Endothelial cell of umbilical vein (primary cell): ENCODE measurements around the gene CALCA. TPM values are rescaled to one million over a fixed set of nuclear protein-coding genes. Genes with fewer than 3 reads are reported as not detected.

ENCODE experiments used
- BruUV-seq: library from RNA; stranded (reverse); fragments of 400-500 nt; replicated peaks from 2 replicates; lab custom pipeline; 2021; lab: Mats Ljungman, UMichigan
- CTCF ChIA-PET: fragments of 300-600, 350-600 bp; sonication (Branson Sonifier 250); formaldehyde crosslinking; loops from one replicate; lab custom pipeline; 2021; ENCODE audit warnings: antibody characterized with exemption, inconsistent platforms; lab: Charles Lee
- POLR2A ChIA-PET: fragments of 300-600, 350-600 bp; sonication (Branson Sonifier 250); formaldehyde crosslinking; loops from one replicate; lab custom pipeline; 2021; ENCODE audit warnings: antibody characterized with exemption, inconsistent platforms; lab: Charles Lee
- DNase-seq: peaks from one replicate; pipeline ENCODE4 v3.0.0-alpha.2; 2011; ENCODE audit warnings: low read depth, low spot score
- FAIRE-seq: peaks from 2 replicates; lab custom pipeline; 2011; peaks lifted over from hg19 to GRCh38; lab: Jason Lieb, UNC
- H2AFZ ChIP-seq: 2 replicates; pipeline ENCODE4 v1.6.0; 2012; ENCODE audit warnings: low read depth, low read length, control low read depth, inconsistent platforms
- H3K27ac ChIP-seq: 2 replicates; pipeline ENCODE4 v1.5.1; 2011; ENCODE audit warnings: low read depth, mild to moderate bottlenecking, control low read depth, low read length, moderate library complexity; ENCODE audit not compliant: insufficient read depth
- H3K27me3 ChIP-seq, 2 experiments: 2 replicates each; pipeline versions ENCODE4 v1.6.0 to v1.6.1; 2011; ENCODE audit warnings: low read length in 2 of 2, mixed read lengths in 1 of 2; ENCODE audit not compliant: control insufficient read depth in 2 of 2, insufficient read depth in 2 of 2
- H3K36me3 ChIP-seq, 2 experiments: 2 replicates in 1 of 2; 3 replicates in 1 of 2; pipeline ENCODE4 v1.5.1; 2011; ENCODE audit warnings: low read length in 2 of 2, mild to moderate bottlenecking in 1 of 2, moderate library complexity in 1 of 2; ENCODE audit not compliant: control insufficient read depth in 2 of 2, insufficient read depth in 2 of 2; ENCODE audit errors: extremely low read depth in 1 of 2
- H3K4me1 ChIP-seq: 3 replicates; pipeline ENCODE4 v1.5.1; 2011; ENCODE audit warnings: mild to moderate bottlenecking, low read length; ENCODE audit not compliant: control insufficient read depth, insufficient read depth; ENCODE audit errors: extremely low read depth
- H3K4me2 ChIP-seq: 2 replicates; pipeline ENCODE4 v1.6.1; 2011; ENCODE audit warnings: low read length, control low read depth, mixed read lengths; ENCODE audit not compliant: insufficient read depth
- H3K4me3 ChIP-seq, 3 experiments: fragments of 200-600 bp in 1 of 3; sonication (generic), shearing (Covaris generic) in 1 of 3; replicated peaks in 1 of 3; 2 replicates each; pipeline ENCODE4 v1.5.1; 2011 to 2016; ENCODE audit warnings: control low read depth in 3 of 3, low read length in 3 of 3, mild to moderate bottlenecking in 2 of 3, inconsistent platforms in 1 of 3, low read depth in 1 of 3, moderate library complexity in 1 of 3; ENCODE audit not compliant: insufficient read depth in 1 of 3
- H3K79me2 ChIP-seq: 2 replicates; pipeline ENCODE4 v1.6.0; 2012; ENCODE audit warnings: low read length, inconsistent platforms; ENCODE audit not compliant: control insufficient read depth, insufficient read depth
- H3K9ac ChIP-seq: replicated peaks from 2 replicates; pipeline ENCODE3; 2011; ENCODE audit warnings: low read length, control low read depth; ENCODE audit not compliant: insufficient read depth; ENCODE audit errors: extremely low read depth
- H3K9me1 ChIP-seq: replicated peaks from 3 replicates; pipeline ENCODE4 v1.6.0; 2011; ENCODE audit warnings: mild to moderate bottlenecking, low read length; ENCODE audit not compliant: control insufficient read depth, insufficient read depth; ENCODE audit errors: extremely low read depth
- H3K9me3 ChIP-seq: replicated peaks from 2 replicates; pipeline ENCODE4 v1.5.1; 2012; ENCODE audit warnings: low read length, inconsistent platforms; ENCODE audit not compliant: control insufficient read depth, insufficient read depth
- H4K20me1 ChIP-seq: replicated peaks from 2 replicates; pipeline ENCODE3; 2011; ENCODE audit warnings: mild to moderate bottlenecking, low read length; ENCODE audit not compliant: control insufficient read depth, insufficient read depth; ENCODE audit errors: extremely low read depth
- CTCF ChIP-seq, 2 donors: IDR thresholded peaks; 1 replicate in 1 of 2; 2 replicates in 1 of 2; pipeline ENCODE4 v1.5.1; 2011; ENCODE audit warnings: low read length in 2 of 2, mild to moderate bottlenecking in 2 of 2, moderate library complexity in 2 of 2, control low read depth in 1 of 2, inconsistent platforms in 1 of 2, low read depth in 1 of 2; ENCODE audit not compliant: insufficient read depth in 1 of 2; ENCODE audit errors: extremely low read depth in 1 of 2
- EZH2 ChIP-seq: IDR thresholded peaks from 2 replicates; pipeline ENCODE4 v1.6.1; 2012; ENCODE audit warnings: borderline replicate concordance, low read depth, mild to moderate bottlenecking, moderate library complexity, low read length, inconsistent platforms; ENCODE audit not compliant: severe bottlenecking
- FOS ChIP-seq: IDR thresholded peaks from 2 replicates; pipeline ENCODE4 v1.6.1; 2011; ENCODE audit warnings: mild to moderate bottlenecking, low read length, moderate library complexity, borderline replicate concordance; ENCODE audit not compliant: insufficient read depth
- GATA2 ChIP-seq: IDR thresholded peaks from 2 replicates; pipeline ENCODE4 v1.7.0; 2011; ENCODE audit warnings: low read depth, mild to moderate bottlenecking, moderate library complexity, mixed read lengths, low read length; ENCODE audit not compliant: insufficient read length, insufficient read depth
- JUN ChIP-seq: IDR thresholded peaks from 2 replicates; pipeline ENCODE4 v1.6.1; 2011; ENCODE audit warnings: borderline replicate concordance, low read depth; ENCODE audit not compliant: insufficient read length, insufficient read depth
- MAX ChIP-seq: IDR thresholded peaks from 2 replicates; pipeline ENCODE4 v1.6.1; 2011; ENCODE audit not compliant: insufficient read depth, insufficient read length
- MYC ChIP-seq: IDR thresholded peaks from one replicate; pipeline ENCODE4 v1.6.1; 2011; ENCODE audit warnings: mild to moderate bottlenecking, low read depth, low read length
- POLR2A ChIP-seq: IDR thresholded peaks from 2 replicates; pipeline ENCODE4 v1.6.1; 2012; ENCODE audit warnings: low read depth, mild to moderate bottlenecking, control low read depth, low read length
- POLR2AphosphoS5 ChIP-seq: IDR thresholded peaks from 2 replicates; pipeline ENCODE4 v1.6.1; 2012; ENCODE audit warnings: low read depth, mild to moderate bottlenecking, control low read depth, low read length, moderate library complexity; ENCODE audit not compliant: insufficient read depth
- dilution Hi-C: fragments of 300-500 bp; cut with MboI; formaldehyde crosslinking; loops from one replicate; pipeline ENCODE4 v1.15.0; 2019; ENCODE audit warnings: low sequenced_read_pairs; ENCODE audit not compliant: extremely low pct_ligation_motif_present
- intact Hi-C: fragments of 100-400 bp; cut with micrococcal nuclease; formaldehyde crosslinking; loops from one replicate; pipeline ENCODE4 v1.10.0; 2022
- polyA plus RNA-seq, 4 experiments: library from polyadenylated mRNA; depleted of rRNA in 3 of 4; stranded (reverse) in 3 of 4; unstranded in 1 of 4; fragments of >200 nt; gene quantifications; 2 replicates each; pipeline versions ENCODE4 v1.2.1 to v1.2.3, GENCODE V29; 2011 to 2012; ENCODE audit warnings: missing spikeins in 1 of 4
- total RNA-seq: library from RNA; stranded (reverse); gene quantifications from 2 replicates; pipeline ENCODE4 v1.2.3, GENCODE V29; 2021

CALCA gene
- total and polyA plus RNA-seq, 2 donors (not counting 3 experiments of a cell fraction or from before 2014, with no cell fraction given) = not detected

GRCh38 chr11:14981507-14981906 is 9.4 kb upstream of the CALCA start:
- Histone ChIP-seq H3K27me3 (peaks cover 1 to 2% of the 10 kb centered on the region in 2 experiments), H3K9ac (no peak overlapping the region), H3K4me1 (no peaks in the 10 kb centered on the region), H2AFZ (no peak overlapping the region), H3K79me2 (no peaks in the 10 kb centered on the region), H3K27ac (no peak overlapping the region), H3K9me1 (no peaks in the 10 kb centered on the region), H3K4me3 (no peak overlapping the region), H3K9me3 (no peaks in the 10 kb centered on the region), H3K36me3 (no peaks in the 10 kb centered on the region), H4K20me1 (no peaks in the 10 kb centered on the region), H3K4me2 (no peak overlapping the region)
- intact Hi-C loops (no loop called here), dilution Hi-C loops (no loop called here)
- ChIA-PET CTCF (interaction anchor here (1.0 kb wide), 1 partner anchor 73 kb away, joined by 3 read pairs; no protein-coding TSS in a partner anchor), POLR2A (no interaction called here)
- FAIRE-seq = no peak
- no TSS peak for BruUV-seq
- no peak for DNase-seq
- no peak for TF ChIP-seq MAX
- TF ChIP-seq MYC = no peak
- no peak for TF ChIP-seq CTCF (IDR thresholded peaks at IDR 0.05; ENCODE audit: extremely low read depth in 1 of 2, insufficient read depth in 1 of 2, low read depth in 1 of 2, low read length in 2 of 2)
- no peak for TF ChIP-seq POLR2AphosphoS5
- no peak for TF ChIP-seq GATA2
- TF ChIP-seq POLR2A = no peak
- no peak for TF ChIP-seq JUN
- TF ChIP-seq FOS = no peak
- no peak for TF ChIP-seq EZH2
